GM18861 (cell line): ENCODE data around the gene DNASE1L1.

Source experiments
- ATAC-seq: cut with Tn5 transposase; IDR thresholded peaks from one replicate; pipeline ENCODE4 v1.9.1; 2021; ENCODE audit not compliant: unreplicated experiment

Gene DNASE1L1

DNA sequence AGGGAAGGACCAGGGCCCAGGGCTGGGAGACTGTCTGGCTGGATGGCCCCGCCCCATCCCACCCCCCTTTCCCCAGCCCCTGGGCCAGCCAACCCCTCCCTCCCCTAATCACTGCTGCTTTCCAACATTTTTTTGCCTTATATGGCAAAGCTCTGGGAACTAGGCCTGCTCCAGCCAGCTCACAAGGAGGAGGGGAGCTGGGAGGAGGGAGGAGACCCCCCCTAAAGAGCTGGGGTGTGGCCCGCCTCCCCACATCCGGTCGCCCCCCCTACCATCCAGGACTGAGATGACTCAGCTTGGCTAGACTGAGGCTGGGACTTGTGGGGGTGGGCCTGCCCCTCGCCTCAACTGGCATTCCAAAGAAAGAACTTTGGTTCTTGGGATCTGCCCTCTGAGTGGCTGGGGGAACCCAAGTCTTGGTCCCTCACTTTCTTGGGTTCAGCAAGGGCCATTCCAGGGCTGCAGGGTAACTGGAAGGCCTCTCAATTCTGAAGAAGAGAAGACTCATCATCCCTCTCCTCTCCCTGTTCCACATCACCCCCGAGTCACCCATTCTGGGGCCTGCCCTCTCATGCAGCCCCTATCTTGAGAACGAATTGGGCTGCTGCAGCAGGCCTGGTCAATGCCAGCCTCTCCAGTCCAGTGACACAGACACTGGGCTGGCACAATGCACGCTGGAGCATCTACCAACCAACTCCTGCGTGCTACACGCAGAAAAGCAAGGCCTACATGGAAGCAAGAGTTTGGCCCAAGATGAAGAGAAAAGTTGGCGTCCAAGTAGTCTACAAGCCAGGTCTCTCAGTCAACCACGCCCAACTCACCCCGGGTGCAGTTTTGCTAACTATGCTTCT is 39.4 kb downstream of the DNASE1L1 start:
- ATAC-seq, result no peak

DNA sequence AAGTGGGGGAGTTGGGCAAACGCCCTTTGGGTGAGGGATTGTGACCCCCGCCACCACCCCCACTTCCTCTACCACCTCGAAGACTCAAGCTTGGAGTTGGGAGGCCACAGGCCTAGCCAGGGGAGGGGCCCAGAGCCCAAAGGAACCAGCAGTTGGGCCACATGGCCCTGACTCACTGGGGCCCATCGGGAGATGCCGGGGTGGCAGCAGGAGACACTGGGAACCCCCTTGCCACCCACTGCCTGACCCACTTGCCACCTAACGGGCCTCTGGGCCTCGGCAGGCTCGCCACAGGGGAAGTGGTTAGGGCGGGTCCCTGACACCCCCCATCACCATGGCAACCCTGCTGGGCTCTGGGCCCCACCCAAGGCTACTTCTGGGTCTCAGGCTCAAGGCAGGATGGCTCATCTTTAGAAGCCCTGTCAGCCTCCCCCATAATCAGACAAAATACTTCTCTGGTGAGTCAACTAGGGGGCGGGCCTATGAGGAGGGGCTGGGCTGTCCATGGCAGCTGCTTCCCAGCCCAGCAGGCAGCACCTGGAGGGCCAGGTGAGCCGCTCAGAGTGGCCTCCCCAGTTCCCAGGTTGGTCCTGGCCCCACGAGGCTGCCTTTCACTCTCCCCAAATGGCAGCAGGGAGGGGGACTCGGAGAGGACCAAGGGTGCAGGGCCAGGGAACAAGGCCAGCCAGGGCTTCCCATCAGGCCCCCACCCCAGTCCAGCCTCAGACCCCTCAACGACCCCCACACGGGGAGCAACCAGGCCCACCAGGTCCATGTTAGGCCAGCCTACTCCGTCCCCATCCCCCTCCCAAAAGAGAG is 40.2 kb downstream of the DNASE1L1 start:
- peak; percentile 32 for ATAC-seq

DNA sequence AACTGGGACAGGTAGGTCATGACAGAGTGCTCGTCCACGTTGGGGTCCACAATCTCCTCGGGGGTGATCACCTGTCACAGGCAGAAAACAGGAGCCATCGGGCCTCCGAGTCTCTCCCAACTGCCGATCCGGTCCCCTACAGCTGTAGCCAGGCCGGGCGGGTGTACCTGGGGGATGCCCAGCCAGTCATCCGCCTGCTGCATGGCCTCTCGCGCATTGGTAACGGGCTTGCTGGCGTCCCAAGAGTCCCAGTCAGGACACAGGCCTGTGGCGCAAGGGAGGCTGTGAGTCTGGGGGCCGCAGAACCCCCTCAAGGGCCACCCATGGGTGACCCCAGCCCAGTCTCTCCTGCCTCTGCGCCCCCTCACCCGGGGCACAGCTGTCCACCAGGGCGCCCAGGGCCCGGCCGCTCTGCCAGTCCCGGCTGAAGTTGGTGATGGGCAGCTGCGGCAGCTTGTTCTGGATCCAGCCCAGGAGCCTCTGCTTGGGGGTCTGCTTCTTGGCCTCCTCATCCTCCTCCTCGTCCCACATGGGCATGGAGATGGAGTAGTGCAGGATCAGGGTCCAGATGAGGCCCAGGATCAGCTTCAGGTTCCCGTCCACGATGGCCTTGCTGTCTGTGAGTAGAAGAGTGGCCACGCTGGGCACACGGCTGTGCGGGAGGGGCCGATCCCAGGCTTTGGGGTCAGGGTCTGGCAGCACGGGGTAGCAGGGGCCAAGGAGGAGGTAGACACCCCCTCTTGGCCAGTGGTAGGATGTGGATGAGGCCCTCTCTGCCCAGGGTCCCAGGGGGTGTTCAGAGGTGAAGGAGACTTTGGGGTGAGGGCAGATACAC is 41.4 kb downstream of the DNASE1L1 start:
- ATAC-seq, result no peak

DNA sequence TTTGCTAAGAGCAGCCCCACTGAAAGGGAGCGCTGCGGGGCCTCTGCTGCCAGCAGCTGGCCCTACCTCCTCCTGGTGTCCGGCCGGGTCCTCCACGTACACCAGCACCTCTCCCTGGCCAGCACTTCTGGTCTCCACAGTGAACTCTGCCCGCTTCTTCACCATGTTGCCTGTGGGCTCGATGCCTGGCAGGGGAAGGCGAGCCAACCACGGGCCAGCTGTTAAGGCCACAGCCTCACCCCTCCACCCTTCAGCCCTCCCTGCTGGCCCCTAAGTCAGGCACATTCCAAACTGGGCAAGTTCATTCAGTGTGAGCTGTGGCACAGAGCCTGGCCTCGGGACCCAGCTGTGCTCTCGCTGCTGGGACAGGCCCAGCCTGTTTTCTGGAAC is 42.4 kb downstream of the DNASE1L1 start:
- ATAC-seq, result no peak

DNA sequence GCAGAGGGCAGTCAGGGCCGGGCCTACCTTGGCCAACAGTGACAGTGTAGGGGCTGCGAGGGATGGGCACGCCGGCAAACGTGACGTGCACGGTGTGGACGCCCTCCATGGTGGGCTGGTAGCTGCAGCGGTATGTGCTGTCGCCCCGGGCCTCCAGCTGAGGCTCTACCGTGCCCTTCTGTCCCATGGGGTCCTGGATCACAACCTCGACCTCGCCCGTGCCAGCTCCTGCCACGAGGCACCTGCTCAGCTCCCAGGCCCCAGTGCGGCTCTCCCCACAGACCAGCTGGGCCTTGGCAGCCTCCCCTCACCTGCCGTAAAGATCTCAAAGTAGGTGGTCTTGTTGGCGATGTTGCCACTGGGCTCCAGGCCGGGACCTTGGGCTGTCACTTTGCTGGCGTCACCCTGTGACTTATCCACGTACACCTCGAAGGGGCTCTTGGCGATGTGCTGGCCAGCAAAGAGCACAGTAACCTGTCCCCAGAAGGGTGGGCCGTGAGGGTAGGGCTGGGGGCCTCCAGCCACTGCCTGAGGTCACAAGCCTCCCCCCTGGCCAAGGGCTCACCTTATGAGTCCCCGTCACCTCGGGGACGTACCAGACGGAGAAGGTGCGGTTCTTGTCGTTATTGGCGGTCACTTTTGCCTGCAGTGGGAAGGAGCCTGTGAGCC is 42.9 kb downstream of the DNASE1L1 start:
- no peak for ATAC-seq

DNA sequence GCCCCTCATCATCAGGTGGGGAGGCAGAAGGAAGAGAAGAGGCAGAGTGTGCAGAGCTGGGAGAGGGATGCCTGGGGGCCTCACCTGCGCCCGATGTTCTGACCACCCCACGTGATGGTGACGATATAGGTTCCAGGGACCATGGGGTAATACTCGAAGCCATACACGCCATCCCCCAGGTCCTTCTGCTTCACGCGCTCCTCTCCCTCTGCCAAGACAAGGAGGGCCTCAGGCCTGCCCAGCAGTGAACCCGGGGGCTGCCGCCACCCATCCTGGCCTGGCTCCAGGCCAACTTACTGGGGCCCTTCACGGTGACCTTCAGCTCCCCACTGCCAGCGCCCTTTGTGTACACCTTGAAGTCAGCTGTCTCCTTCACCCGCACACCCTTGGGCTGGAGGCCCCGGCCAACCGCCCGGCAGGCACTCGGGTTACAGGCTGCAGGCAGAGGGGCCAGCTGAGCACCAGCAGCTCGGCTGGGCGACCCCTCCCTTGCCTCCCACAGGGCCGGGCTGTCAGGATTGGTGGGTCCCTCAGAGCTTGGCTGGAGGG is 43.9 kb downstream of the DNASE1L1 start:
- no peak for ATAC-seq

DNA sequence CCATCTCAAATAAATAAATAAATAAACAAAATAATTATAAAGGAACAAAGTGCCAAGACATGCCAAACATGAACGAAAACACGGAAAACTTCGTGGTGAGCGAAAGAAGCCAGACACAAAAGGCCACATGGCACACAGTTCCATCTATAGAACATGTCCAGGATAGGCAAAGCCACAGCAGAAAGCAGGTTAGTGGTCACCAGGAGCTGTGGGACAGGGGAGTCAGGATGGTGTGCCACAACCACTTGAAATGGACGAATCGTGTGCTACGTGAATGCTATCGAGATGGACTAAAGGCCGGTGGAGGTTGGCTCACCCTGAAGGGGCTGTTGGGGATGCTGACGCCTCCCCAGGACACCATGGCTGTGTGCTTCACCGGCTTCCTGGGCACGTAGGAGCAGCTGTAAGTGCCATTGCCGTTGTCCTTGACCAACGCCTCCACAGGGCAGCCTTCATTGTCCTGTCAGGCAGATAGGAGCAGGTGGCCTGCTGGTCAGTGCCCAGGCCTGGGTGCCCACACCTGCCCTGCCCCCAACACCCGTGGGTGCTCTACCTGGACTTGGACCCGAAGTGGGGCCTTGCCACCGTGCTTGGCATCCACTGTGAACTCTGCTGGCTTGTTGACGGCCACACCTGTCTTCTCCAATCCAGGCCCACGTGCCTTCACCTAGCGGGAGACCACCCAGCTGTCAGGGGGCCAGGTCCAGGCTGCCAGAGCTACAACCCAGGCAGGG is 45.2 kb downstream of the DNASE1L1 start:
- no peak for ATAC-seq

DNA sequence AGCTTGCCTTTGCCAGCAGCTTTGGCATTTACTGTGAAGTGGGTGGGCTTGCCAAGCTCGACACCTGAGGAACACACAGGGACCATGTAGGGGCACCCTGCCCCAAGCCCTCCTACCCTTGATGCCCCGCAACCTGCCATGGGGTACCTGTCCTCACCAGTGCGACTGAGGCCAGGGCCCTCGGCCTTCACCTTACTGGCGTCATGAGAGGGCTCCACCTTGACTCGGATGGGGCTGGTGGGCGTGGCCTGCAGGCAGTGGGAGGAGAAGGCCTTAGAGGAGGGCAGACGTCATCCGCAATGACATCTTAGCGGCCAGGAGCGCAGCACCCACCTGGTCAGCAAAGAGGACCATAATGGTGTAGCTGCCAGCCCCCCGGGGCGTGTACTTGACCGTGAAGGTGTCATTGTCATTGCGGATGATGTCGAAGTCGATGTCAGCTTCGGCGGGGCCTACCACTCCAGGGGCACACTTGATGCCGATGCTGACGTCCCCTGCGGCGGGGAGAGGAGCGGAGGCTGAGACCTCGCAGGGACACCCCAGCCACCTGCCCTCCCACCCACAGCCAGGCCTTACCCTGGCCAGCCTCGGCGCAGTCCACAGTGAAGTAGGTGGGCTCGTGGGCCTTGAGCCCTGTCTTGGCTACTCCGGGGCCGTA is 46.8 kb downstream of the DNASE1L1 start:
- no peak for ATAC-seq

DNA sequence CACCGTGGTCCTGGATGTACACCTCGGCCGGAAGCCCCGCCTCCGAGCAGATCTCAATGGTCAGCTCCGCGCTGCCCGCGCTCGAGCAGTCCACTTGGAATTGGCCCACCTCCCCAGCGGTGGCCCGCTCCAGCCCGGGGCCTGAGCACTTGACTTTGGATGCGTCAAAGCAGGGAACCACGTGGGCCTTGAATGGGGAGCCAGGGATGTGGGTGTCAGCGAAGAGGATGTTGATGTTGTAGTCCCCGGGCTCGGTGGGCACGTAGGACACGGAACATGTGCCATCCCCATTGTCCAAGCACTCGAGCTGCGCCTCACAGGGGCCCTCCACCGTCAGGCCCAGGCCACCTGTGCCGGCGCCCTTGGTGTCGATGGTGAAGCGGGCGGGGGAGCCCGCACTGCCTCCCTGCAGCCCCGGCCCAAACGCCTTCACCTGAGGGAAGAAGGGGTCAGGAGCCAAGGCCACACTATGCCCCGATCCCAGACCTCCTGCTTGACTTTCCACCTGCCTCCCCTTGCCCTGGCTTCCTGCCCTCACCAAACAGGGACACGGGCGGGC is 48.8 kb downstream of the DNASE1L1 start:
- no peak for ATAC-seq

DNA sequence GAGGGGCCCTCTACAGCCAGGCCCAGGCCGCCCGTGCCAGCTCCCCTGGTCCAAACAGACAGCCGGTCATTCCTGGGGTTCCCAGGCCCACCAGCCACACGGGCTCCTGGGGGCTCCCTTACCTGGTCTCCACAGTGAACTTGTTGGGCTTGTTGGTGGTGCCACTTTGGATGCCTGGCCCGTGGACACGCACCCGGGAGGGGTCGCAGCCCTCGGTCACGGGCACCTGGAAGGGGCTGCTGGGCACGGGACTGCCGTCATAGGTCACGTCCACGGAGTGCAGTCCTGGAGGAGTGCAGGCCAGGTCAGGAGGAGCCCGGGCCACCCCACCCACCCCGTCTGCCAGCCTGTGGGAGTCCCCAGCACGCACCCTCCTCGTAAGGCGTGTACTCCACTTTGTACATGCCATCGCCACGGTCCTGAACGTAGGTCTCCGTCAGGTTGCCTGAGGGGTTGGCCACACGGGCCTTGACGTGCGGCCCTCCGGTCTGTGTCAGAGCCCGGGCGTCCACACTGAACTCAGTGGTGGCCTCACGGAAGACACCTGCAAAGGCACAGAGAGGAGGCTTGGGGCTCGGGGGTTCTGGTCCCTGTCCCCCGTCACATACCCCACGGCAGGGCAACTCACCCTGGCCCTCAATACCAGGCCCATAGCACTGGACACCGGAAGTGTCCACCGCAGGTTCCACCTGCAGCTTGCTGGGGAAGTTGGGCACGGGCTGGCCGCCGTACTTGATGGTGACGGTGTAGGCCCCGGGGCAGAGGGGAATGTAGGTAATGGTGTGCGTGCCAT is 49.5 kb downstream of the DNASE1L1 start:
- ATAC-seq, result no peak

DNA sequence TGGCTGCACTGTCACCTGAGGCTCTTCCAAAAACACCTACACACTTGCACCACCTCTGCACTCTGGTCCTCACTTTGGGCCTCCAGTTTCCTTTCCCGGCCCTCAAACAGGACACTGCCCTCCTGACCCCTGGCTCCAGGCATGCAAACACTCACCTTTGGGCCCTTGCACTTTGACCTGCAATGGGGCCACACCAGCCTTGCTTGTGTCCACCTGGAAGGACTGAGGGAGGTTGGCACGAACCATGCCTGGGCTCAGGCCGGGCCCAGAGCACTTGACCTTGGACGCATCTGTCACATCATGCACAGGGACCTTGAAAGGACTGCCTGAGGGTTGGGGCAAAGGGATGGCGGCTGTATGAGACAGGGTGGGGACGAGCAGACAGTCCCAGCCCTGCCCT is 50.2 kb downstream of the DNASE1L1 start:
- ATAC-seq, result no peak

DNA sequence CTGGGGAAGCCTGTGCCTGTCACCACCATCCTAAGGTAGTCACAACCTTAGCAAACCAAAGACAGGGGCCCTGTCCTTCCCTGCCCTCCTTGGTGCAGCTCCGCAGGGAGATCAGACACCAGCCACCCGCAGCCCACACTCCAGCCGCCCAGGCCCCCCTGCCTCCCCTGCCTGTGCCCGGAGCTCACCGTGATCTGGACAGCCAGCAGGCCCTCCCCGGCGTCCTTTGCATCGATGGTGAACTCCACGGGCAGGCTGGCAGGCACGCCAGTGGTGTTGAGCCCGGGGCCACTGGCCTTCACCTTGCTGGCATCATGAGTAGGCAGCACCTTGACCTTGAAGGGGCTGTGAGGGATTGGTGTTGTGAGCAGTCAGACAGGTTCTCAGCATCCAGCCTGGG is 51.0 kb downstream of the DNASE1L1 start:
- ATAC-seq, result no peak

DNA sequence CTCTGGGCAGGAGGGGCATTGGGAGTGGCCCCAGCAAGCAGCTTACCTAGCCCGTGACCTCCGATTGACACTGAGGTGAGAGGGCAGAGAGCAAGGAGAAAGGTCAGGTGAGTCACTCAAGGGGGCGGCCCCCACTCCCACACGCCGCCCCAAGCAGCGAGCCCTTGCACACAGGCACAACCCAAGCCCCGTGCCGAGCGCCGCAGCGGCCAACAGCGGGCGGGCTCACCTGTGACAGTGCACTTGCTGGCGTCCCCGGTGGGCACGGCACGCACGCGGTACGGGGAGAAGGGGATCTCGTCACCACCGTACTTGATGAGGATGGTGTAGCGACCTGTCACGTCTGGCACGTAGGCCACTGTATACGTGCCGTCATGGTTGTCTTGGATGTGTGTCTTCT is 51.8 kb downstream of the DNASE1L1 start:
- no peak for ATAC-seq

DNA sequence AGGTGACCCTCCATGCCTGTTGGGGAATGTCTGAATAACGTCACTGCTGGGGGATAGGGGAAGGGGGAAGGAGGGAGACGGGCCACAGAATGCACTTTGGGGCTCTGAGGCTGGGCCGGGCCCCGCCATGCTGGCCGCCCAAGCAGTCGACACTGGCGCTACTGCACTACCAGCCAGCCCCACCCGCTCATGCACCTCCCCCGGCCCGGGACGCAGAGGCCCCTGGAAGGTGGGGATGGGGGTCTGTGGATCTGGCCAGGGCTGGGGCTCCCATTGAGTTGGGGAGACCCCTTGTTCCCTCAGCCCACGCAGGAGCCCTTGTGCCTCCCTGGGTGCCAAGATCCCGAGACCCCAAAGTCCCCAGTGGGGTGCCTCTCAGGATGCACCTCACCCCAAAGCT is 52.5 kb downstream of the DNASE1L1 start:
- no peak for ATAC-seq

DNA sequence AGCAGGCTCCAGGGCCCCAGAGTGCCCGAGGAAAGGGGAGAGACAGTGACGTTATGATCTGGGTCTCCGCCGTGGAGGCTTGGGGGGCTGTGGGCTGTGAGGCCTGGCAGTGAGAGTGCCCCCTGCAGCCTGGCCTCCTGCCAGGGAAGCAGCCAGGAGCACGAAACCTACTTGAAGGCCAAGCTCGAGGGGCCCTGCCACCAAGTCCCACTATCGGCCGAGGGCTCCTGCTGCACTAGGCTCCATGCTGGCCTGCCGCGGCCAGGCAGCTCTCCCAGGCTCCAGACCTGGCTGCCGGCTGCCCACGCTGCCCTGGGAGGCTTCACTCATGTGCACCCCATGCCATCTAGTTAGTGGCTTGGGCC is 53.3 kb downstream of the DNASE1L1 start:
- ATAC-seq, result no peak

DNA sequence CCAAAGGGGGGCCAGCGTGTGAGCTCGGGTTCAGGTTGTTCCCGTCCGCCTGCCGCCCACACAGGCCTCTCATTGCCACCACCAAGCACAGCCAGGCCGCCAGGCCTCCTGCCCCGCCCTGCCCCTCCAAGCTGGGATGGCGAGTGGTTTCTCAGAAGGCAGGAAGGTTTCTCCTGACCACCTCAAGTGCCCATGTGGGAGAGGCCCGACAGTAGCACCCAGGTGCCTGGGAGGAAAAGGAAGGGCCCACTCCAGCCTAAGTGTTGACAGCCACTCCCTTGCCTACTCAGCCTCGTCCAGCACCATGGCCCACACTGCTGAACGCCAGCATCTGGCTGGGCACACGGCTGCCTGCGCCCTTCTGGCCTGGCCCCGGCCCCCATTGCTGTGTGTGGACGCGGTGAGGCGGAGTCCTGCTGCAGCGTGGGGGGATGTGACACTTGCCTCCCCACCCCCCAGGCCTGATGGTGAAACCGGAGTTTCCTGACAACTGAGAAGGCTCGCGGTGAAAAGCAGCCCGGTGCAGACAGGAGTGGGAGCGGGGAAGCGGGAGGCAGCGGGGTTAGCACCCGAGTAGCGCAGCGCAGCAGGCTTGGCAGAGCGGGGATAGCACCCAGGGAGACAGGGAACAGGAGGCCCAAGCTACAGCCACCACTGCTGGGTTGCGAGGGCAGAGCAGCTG is 53.8 kb downstream of the DNASE1L1 start:
- no peak for ATAC-seq

DNA sequence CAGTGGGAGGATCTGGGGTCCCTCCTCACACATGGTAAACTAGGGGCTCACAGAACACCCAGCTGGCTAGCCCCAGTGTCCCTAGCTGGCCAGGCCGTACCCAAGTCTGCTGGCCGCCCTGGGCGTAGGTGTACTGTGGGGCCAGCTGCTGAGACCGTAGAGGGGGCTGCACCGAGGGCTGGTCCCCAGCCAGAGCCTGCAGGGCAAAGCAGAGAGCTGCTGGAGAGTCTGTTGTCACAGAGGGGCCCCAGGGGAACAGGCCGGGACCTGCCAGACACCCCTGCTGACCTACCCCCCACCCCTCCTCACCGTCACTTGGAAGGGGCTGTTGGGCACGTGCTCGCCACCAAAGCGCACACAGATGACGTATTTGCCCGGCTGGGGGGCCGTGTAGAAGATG is 54.5 kb downstream of the DNASE1L1 start:
- no peak for ATAC-seq

DNA sequence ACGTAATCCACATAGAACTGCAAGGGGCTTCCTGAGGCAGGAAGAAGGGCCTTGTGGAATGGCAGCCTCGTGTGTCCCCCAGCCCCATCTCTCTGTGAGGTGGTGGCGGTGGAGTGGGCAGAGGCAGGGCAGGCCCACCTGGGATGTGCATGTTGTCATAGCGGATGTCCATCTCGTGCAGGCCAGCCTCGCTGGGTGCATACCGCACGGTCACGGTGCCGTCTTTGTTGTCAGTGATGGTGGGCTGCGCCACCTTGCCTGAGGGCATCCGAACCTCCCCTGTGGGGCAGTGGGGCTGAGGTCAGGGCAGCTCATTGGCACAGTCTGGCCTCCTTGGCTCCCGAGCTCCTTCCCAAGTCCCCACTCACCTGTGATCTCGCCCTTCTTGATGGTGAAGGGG is 55.0 kb downstream of the DNASE1L1 start:
- no peak for ATAC-seq
